CD14-positive monocyte (primary cell): ENCODE data around the gene PTK6. TPM values are rescaled to one million over a fixed set of nuclear protein-coding genes. Genes with fewer than 3 reads are reported as not detected.

ENCODE experiments used
- DNase-seq, 3 donors: peaks; one replicate each; pipeline ENCODE4 v3.0.0-alpha.2; 2011 to 2022
- H2AFZ ChIP-seq: 2 replicates; pipeline ENCODE4 v1.6.0; 2012; ENCODE audit warnings: mild to moderate bottlenecking, low read depth, low read length, inconsistent platforms; ENCODE audit not compliant: insufficient read depth, poor library complexity, severe bottlenecking
- H3K27ac ChIP-seq, 2 donors: 1 replicate in 1 of 2; 2 replicates in 1 of 2; pipeline ENCODE4 v1.5.1; 2012 to 2013; ENCODE audit warnings: low read length in 2 of 2, control low read depth in 1 of 2, inconsistent platforms in 1 of 2, low read depth in 1 of 2, mild to moderate bottlenecking in 1 of 2
- H3K27me3 ChIP-seq, 2 donors: one replicate each; pipeline versions ENCODE4 v1.6.0 to v1.6.1; 2011 to 2013; ENCODE audit warnings: low read length in 2 of 2; ENCODE audit not compliant: control insufficient read depth in 2 of 2, insufficient read depth in 2 of 2
- H3K36me3 ChIP-seq, 2 donors: replicated peaks in 1 of 2; 1 replicate in 1 of 2; 2 replicates in 1 of 2; pipeline versions ENCODE4 v1.5.1 to v1.6.1; 2012 to 2013; ENCODE audit warnings: low read length in 2 of 2, control low read depth in 1 of 2, inconsistent platforms in 1 of 2, mild to moderate bottlenecking in 1 of 2; ENCODE audit not compliant: insufficient read depth in 2 of 2, control insufficient read depth in 1 of 2
- H3K4me1 ChIP-seq, 2 donors: 1 replicate in 1 of 2; 2 replicates in 1 of 2; pipeline versions ENCODE4 v1.5.1 to v1.6.1; 2012 to 2013; ENCODE audit warnings: low read length in 2 of 2, control low read depth in 1 of 2, inconsistent platforms in 1 of 2, mild to moderate bottlenecking in 1 of 2, moderate library complexity in 1 of 2; ENCODE audit not compliant: insufficient read depth in 2 of 2, control insufficient read depth in 1 of 2
- H3K4me2 ChIP-seq: replicated peaks from 2 replicates; pipeline ENCODE3; 2012; ENCODE audit warnings: low read length, moderate library complexity, mild to moderate bottlenecking; ENCODE audit not compliant: poor library complexity, severe bottlenecking; ENCODE audit errors: extremely low read depth
- H3K4me3 ChIP-seq, 3 experiments: fragments of 200-600 bp in 1 of 3; sonication (generic) in 1 of 3; replicated peaks in 1 of 3; 1 replicate in 2 of 3; 2 replicates in 1 of 3; pipeline ENCODE4 v1.5.1; 2011 to 2013; ENCODE audit warnings: low read length in 3 of 3, mild to moderate bottlenecking in 3 of 3, control low read depth in 2 of 3, low read depth in 2 of 3, inconsistent platforms in 1 of 3, moderate library complexity in 1 of 3
- H3K79me2 ChIP-seq: 2 replicates; pipeline ENCODE4 v1.6.0; 2012; ENCODE audit warnings: mild to moderate bottlenecking, control low read depth, inconsistent platforms, low read length, moderate library complexity; ENCODE audit not compliant: insufficient read depth
- H3K9ac ChIP-seq: 2 replicates; pipeline ENCODE4 v1.6.0; 2017; ENCODE audit warnings: low read length, mild to moderate bottlenecking; ENCODE audit not compliant: insufficient read depth, poor library complexity, severe bottlenecking
- H3K9me3 ChIP-seq, 2 donors: replicated peaks in 1 of 2; 1 replicate in 1 of 2; 2 replicates in 1 of 2; pipeline versions ENCODE4 v1.5.1 to v1.6.1; 2012 to 2013; ENCODE audit warnings: low read length in 2 of 2, control low read depth in 1 of 2; ENCODE audit not compliant: control insufficient read depth in 1 of 2, insufficient read depth in 1 of 2
- H4K20me1 ChIP-seq: 2 replicates; pipeline ENCODE4 v1.6.0; 2012; ENCODE audit warnings: mild to moderate bottlenecking, low read length, control low read depth, moderate library complexity; ENCODE audit not compliant: insufficient read depth
- H3K27ac Mint-ChIP-seq, 7 donors: one replicate each; pipeline ENCODE4 v1.8.0; 2020; ENCODE audit warnings: mild to moderate bottlenecking in 7 of 7, mixed read lengths in 7 of 7, moderate library complexity in 6 of 7, inconsistent platforms in 2 of 7
- H3K27me3 Mint-ChIP-seq, 3 donors: one replicate each; pipeline ENCODE4 v1.8.0; 2021 to 2022; ENCODE audit warnings: low read depth in 3 of 3, mild to moderate bottlenecking in 3 of 3, mixed read lengths in 3 of 3, moderate library complexity in 3 of 3, inconsistent platforms in 1 of 3
- H3K36me3 Mint-ChIP-seq, 2 donors: one replicate each; pipeline ENCODE4 v1.8.0; 2020; ENCODE audit warnings: mixed read lengths in 2 of 2, inconsistent platforms in 1 of 2, mild to moderate bottlenecking in 1 of 2
- H3K4me1 Mint-ChIP-seq: one replicate; pipeline ENCODE4 v1.8.0; 2020; ENCODE audit warnings: mild to moderate bottlenecking, mixed read lengths
- H3K4me3 Mint-ChIP-seq, 2 donors: one replicate each; pipeline ENCODE4 v1.8.0; 2020; ENCODE audit warnings: mild to moderate bottlenecking in 2 of 2, mixed read lengths in 2 of 2, moderate library complexity in 1 of 2
- H3K9me3 Mint-ChIP-seq, 7 donors: one replicate each; pipeline ENCODE4 v1.8.0; 2020 to 2022; ENCODE audit warnings: mixed read lengths in 7 of 7, mild to moderate bottlenecking in 6 of 7, moderate library complexity in 6 of 7, inconsistent platforms in 2 of 7
- CTCF ChIP-seq: fragments of 200-600 bp; IDR thresholded peaks from one replicate; pipeline ENCODE4 v1.8.0; 2022; ENCODE audit warnings: antibody characterized with exemption, mild to moderate bottlenecking
- WGBS: methylation state at CpG from one replicate; pipeline ENCODE4 v1.1.5; 2013; ENCODE audit warnings: missing lambda C conversion rate; ENCODE audit not compliant: insufficient coverage; 5-methylcytosine and 5-hydroxymethylcytosine counted together
- intact Hi-C, 2 donors: fragments of 100-400 bp; cut with micrococcal nuclease; formaldehyde crosslinking; loops; one replicate each; pipeline versions ENCODE4 v1.15.0 to v1.15.1; 2023
- polyA plus RNA-seq, 3 donors: library from polyadenylated mRNA; depleted of rRNA in 1 of 3; unstranded in 2 of 3; stranded (reverse) in 1 of 3; fragments of 300-500 nt in 2 of 3; fragments of >200 nt in 1 of 3; fragmentation: Illumina TruSeq in 2 of 3; gene quantifications; 1 replicate in 2 of 3; 2 replicates in 1 of 3; pipeline ENCODE4 v1.2.3, GENCODE V29; 2012 to 2021

PTK6 gene
- polyA plus RNA-seq, 3 donors = 0.66 to 4.1 (median 1.5) TPM

- Histone ChIP-seq H2AFZ (no peak overlapping the region), H3K9me3 (peaks cover 16 to 22% of the 10 kb centered on the region in 2 donors), H3K4me3 (no peak overlapping the region), H3K27ac (no peak overlapping the region), H3K4me2 (no peak overlapping the region), H3K36me3 (no peaks in the 10 kb centered on the region), H4K20me1 (no peaks in the 10 kb centered on the region), H3K9ac (no peak overlapping the region), H3K27me3 (peaks cover 0 to 17% of the 10 kb centered on the region in 2 donors), H3K79me2 (no peaks in the 10 kb centered on the region), H3K4me1 (peaks cover 0 to 4% of the 10 kb centered on the region in 2 donors)
- no peak for DNase-seq
- intact Hi-C loops = no loop called here
- Mint-ChIP-seq H3K27ac (no peak overlapping the region), H3K4me1 (peaks cover 5% of the 10 kb centered on the region), H3K36me3 (no peaks in the 10 kb centered on the region), H3K27me3 (peaks cover 27 to 60% (median 29%) of the 10 kb centered on the region in 3 donors), H3K4me3 (no peak overlapping the region), H3K9me3 (peaks cover 16 to 30% (median 22%) of the 10 kb centered on the region in 7 donors)
- WGBS = 81% methylated on average over 27 of the region's 33 CpGs
- no peak for TF ChIP-seq CTCF
These were observed 29.0 kb downstream of the PTK6 start for GRCh38 chr20:63508072-63508768.

- no peaks in the 10 kb centered on the region for H3K36me3 Mint-ChIP-seq
- peaks cover 23 to 53% (median 25%) of the 10 kb centered on the region in 3 donors for H3K27me3 Mint-ChIP-seq
- no peak overlapping the region for H3K4me3 ChIP-seq
- DNase-seq = no peak
- H3K4me1 Mint-ChIP-seq = peaks cover 5% of the 10 kb centered on the region
- peak overlapping the region in 1 of 7 donors; percentile 13 for H3K27ac Mint-ChIP-seq
- peaks cover 0 to 4% of the 10 kb centered on the region in 2 donors for H3K4me1 ChIP-seq
- no peak overlapping the region for H3K4me2 ChIP-seq
- no peak overlapping the region for H3K27ac ChIP-seq
- H3K9ac ChIP-seq = no peak overlapping the region
- no peak for TF ChIP-seq CTCF
- peaks cover 13 to 30% (median 20%) of the 10 kb centered on the region in 7 donors for H3K9me3 Mint-ChIP-seq
- no peak overlapping the region for H3K4me3 Mint-ChIP-seq
- H2AFZ ChIP-seq = no peak overlapping the region
- H4K20me1 ChIP-seq = no peaks in the 10 kb centered on the region
- H3K27me3 ChIP-seq = peaks cover 0 to 17% of the 10 kb centered on the region in 2 donors
- intact Hi-C loops = no loop called here
- 96% methylated on average over 29 of the region's 30 CpGs for WGBS
- no peaks in the 10 kb centered on the region for H3K79me2 ChIP-seq
- H3K9me3 ChIP-seq = peaks cover 16 to 22% of the 10 kb centered on the region in 2 donors
- no peaks in the 10 kb centered on the region for H3K36me3 ChIP-seq
These were observed 30.0 kb downstream of the PTK6 start for GRCh38 chr20:63507083-63507743.
